ENCODE data around the gene C16orf54. TPM values are rescaled to one million over a fixed set of nuclear protein-coding genes. Genes with fewer than 3 reads are reported as not detected.

C16orf54 gene
- total RNA-seq, 4 donors from 2014 or later: 0.49 to 5.1 (median 0.97) TPM; not detected in 1

DNA sequence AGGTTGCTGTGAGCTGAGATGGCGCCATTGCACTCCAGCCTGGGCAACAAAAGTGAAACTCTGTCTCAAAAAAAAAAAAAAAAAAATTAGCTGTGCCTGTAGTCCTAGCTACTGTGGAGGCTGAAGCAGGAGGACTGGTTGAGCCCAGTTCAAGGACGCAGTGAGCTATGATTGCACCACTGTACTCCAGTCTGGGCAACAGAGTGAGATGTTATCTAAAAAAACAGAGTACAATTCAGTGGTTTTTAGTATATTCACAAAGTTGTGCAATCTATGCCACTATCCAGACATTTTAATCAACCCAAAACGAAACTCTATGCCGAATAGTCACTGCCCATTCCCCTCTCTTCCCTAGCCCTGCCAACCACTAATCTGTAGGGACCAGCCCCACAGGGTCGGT, 25.1 kb downstream of the C16orf54 start:
- Histone ChIP-seq H3K27ac (no peak overlapping the region), H3K9me3 (no peaks in the 10 kb centered on the region), H3K36me3 (no peaks in the 10 kb centered on the region), H3K27me3 (no peaks in the 10 kb centered on the region), H3K4me1 (no peaks in the 10 kb centered on the region), H3K4me3 (no peak overlapping the region)
- no peak for TF ChIP-seq POLR2A (IDR thresholded peaks at IDR 0.05)
- TF ChIP-seq, protein P1, sequence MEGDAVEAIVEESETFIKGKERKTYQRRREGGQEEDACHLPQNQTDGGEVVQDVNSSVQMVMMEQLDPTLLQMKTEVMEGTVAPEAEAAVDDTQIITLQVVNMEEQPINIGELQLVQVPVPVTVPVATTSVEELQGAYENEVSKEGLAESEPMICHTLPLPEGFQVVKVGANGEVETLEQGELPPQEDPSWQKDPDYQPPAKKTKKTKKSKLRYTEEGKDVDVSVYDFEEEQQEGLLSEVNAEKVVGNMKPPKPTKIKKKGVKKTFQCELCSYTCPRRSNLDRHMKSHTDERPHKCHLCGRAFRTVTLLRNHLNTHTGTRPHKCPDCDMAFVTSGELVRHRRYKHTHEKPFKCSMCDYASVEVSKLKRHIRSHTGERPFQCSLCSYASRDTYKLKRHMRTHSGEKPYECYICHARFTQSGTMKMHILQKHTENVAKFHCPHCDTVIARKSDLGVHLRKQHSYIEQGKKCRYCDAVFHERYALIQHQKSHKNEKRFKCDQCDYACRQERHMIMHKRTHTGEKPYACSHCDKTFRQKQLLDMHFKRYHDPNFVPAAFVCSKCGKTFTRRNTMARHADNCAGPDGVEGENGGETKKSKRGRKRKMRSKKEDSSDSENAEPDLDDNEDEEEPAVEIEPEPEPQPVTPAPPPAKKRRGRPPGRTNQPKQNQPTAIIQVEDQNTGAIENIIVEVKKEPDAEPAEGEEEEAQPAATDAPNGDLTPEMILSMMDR (IDR thresholded peaks at IDR 0.05): no peak
- no peak for DNase-seq
- intact Hi-C loops (cut with DNase I; ENCODE audit: low total_unique reads): no loop called here

DNA sequence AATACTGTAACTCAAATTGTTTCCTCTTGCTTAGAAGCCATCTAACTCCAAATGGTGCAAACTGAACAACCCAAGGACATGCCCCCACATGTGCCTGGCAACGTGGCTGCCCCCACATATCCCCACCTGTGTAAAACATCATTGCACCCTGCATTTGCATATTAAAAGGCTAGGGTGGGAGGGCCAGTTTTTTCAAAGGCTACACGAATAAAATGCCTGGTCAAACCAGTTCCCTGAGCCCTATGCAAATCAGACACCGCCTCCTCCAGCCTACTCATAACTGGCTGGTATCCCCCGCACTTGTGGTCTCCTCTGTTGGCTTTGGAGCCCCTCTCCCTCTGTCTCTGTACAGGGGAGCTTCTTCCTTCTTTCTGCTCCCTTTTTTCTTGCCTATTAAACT, 26.7 kb downstream of the C16orf54 start:
- Histone ChIP-seq H3K36me3 (no peaks in the 10 kb centered on the region), H3K27ac (no peak overlapping the region), H3K4me3 (no peak overlapping the region), H3K9me3 (no peaks in the 10 kb centered on the region), H3K4me1 (no peaks in the 10 kb centered on the region), H3K27me3 (no peaks in the 10 kb centered on the region)
- DNase-seq: no peak
- intact Hi-C loops (cut with DNase I; ENCODE audit: low total_unique reads): no loop called here
- no peak for TF ChIP-seq POLR2A (IDR thresholded peaks at IDR 0.05)
- TF ChIP-seq, protein P1 (IDR thresholded peaks at IDR 0.05): no peak

DNA sequence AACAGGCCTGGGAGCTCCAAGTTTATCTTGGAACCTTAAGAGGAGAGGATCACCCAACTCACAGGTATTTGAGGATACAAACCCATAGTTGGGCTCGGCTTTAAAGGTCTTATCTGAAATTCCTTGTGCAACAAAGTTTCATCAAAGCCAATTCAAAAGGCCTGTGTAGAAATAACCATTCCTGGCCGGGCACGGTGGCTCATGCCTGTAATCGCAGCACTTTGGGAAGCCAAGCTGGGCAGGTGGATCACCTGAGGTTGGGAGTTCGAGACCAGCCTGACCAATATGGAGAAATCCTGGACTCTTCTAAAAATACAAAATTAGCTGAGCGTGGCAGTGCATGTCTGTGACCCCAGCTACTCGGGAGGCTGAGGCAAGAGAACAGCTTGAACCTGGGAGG, 28.7 kb downstream of the C16orf54 start:
- H3K36me3 ChIP-seq: no peaks in the 10 kb centered on the region
- no peak overlapping the region for H3K27ac ChIP-seq
- no peak for DNase-seq
- H3K9me3 ChIP-seq: no peaks in the 10 kb centered on the region
- no peaks in the 10 kb centered on the region for H3K4me1 ChIP-seq
- H3K4me3 ChIP-seq: no peak overlapping the region
- no peak for TF ChIP-seq POLR2A (IDR thresholded peaks at IDR 0.05)
- TF ChIP-seq, protein P1 (IDR thresholded peaks at IDR 0.05): no peak
- intact Hi-C loops (cut with DNase I; ENCODE audit: low total_unique reads): no loop called here
- H3K27me3 ChIP-seq: no peaks in the 10 kb centered on the region

DNA sequence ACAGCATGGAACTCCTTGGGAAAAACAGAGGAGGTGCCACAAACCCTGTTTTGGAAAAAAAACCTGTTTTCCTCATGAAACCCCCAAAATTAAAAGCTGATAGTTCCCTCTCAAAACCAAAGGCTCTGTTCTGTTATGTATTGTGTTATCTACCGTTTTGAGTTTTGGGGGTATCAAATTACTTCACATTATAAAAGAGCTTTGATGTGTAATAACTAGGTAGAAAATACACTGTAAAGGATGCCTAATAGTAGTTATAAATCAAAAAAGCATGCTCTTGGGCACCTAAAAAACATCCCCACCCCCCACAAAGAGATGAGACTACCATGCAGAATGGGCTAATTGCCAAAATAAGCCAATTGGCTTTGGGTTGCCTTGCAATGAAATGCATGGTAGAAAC, 30.8 kb downstream of the C16orf54 start:
- no peak for TF ChIP-seq POLR2A (IDR thresholded peaks at IDR 0.05)
- TF ChIP-seq, protein P1 (IDR thresholded peaks at IDR 0.05): no peak
- no peaks in the 10 kb centered on the region for H3K36me3 ChIP-seq
- H3K4me1 ChIP-seq: no peaks in the 10 kb centered on the region
- no peaks in the 10 kb centered on the region for H3K27me3 ChIP-seq
- intact Hi-C loops (cut with DNase I; ENCODE audit: low total_unique reads): no loop called here
- H3K27ac ChIP-seq: no peak overlapping the region
- H3K9me3 ChIP-seq: no peaks in the 10 kb centered on the region
- no peak overlapping the region for H3K4me3 ChIP-seq
- no peak for DNase-seq

DNA sequence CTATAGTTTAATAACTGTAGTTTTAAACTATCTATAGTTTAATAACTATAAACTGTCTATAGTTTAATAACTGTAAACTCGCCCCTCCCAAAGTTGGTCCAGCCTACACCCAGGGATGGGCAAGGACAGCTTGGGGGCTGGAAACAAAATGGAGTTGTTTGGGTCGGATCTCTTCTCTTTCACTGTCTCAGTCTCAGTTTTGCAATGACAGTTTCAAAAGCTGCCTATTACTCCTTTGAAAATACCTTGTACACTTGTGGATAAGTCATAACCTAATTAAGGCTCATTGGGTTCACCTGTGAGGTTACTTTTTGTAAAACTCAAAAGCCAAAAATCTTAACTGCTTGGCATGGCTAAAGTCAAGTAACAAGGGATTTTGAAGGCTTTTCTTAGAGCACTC, 31.4 kb downstream of the C16orf54 start:
- no peak for DNase-seq
- H3K27ac ChIP-seq: no peak overlapping the region
- no peaks in the 10 kb centered on the region for H3K4me1 ChIP-seq
- no peak overlapping the region for H3K4me3 ChIP-seq
- no peaks in the 10 kb centered on the region for H3K9me3 ChIP-seq
- H3K27me3 ChIP-seq: no peaks in the 10 kb centered on the region
- intact Hi-C loops (cut with DNase I; ENCODE audit: low total_unique reads): no loop called here
- H3K36me3 ChIP-seq: no peaks in the 10 kb centered on the region
- no peak for TF ChIP-seq POLR2A (IDR thresholded peaks at IDR 0.05)
- TF ChIP-seq, protein P1 (IDR thresholded peaks at IDR 0.05): no peak
